ENCODE data around the gene PREB. TPM values are rescaled to one million over a fixed set of nuclear protein-coding genes. Genes with fewer than 3 reads are reported as not detected.

PREB gene
- total RNA-seq, 1 donor from 2014 or later = 48.9 TPM

- H3K27me3 Mint-ChIP-seq (ENCODE audit: low read depth, unreplicated experiment) = peaks cover 11% of the 10 kb centered on the region
These were observed 37.1 kb downstream of the PREB start for GRCh38 chr2:27097341-27097740.

GRCh38 chr2:27096748-27097297, 37.6 kb downstream of the PREB start:
- no peaks in the 10 kb centered on the region for H3K4me1 Mint-ChIP-seq (ENCODE audit: low read depth, unreplicated experiment)
- Histone ChIP-seq H4K20me1 (ENCODE audit: insufficient read depth, low read length) (no peaks in the 10 kb centered on the region), H3K27ac (ENCODE audit: low read depth, low read length) (no peak overlapping the region), H3K4me2 (ENCODE audit: low read length) (no peak overlapping the region), H3K27me3 (ENCODE audit: insufficient read depth, low read length) (peaks cover 1% of the 10 kb centered on the region), H2AFZ (ENCODE audit: low read depth, low read length) (no peak overlapping the region), H3K9ac (ENCODE audit: low read length) (no peak overlapping the region), H3K79me2 (ENCODE audit: insufficient read depth, low read length) (no peaks in the 10 kb centered on the region), H3K4me3 (ENCODE audit: insufficient read depth, low read depth, low read length) (no peak overlapping the region), H3K36me3 (ENCODE audit: insufficient read depth, low read length) (no peaks in the 10 kb centered on the region), H3K9me3 (ENCODE audit: insufficient read depth, low read depth, low read length) (no peaks in the 10 kb centered on the region), H3K4me1 (ENCODE audit: insufficient read depth, low read length) (no peaks in the 10 kb centered on the region)
- no peak overlapping the region for H3K27ac Mint-ChIP-seq (ENCODE audit: unreplicated experiment)
- DNase-seq (ENCODE audit: low read depth) (no peak), FAIRE-seq (no peak)
- no peaks in the 10 kb centered on the region for H3K36me3 Mint-ChIP-seq (ENCODE audit: low read depth, unreplicated experiment)
- H3K27me3 Mint-ChIP-seq (ENCODE audit: low read depth, unreplicated experiment) = peaks cover 12% of the 10 kb centered on the region
- TF ChIP-seq EZH2 (IDR thresholded peaks at IDR 0.05; ENCODE audit: insufficient read depth, low read length) = no peak
- TF ChIP-seq CTCF (IDR thresholded peaks at IDR 0.05; ENCODE audit: insufficient read depth, low read depth, low read length) = no peak
- H3K9me3 Mint-ChIP-seq (ENCODE audit: unreplicated experiment) = peaks cover 2% of the 10 kb centered on the region
- H3K4me3 Mint-ChIP-seq (ENCODE audit: unreplicated experiment) = no peak overlapping the region

More at GRCh38 chr2:27097341-27097740, 37.1 kb downstream of the PREB start:
- Histone ChIP-seq H3K9ac (ENCODE audit: low read length) (no peak overlapping the region), H3K4me1 (ENCODE audit: insufficient read depth, low read length) (no peaks in the 10 kb centered on the region), H3K79me2 (ENCODE audit: insufficient read depth, low read length) (no peaks in the 10 kb centered on the region), H4K20me1 (ENCODE audit: insufficient read depth, low read length) (no peaks in the 10 kb centered on the region), H3K9me3 (ENCODE audit: insufficient read depth, low read depth, low read length) (no peaks in the 10 kb centered on the region), H3K27ac (ENCODE audit: low read depth, low read length) (no peak overlapping the region), H2AFZ (ENCODE audit: low read depth, low read length) (no peak overlapping the region), H3K27me3 (ENCODE audit: insufficient read depth, low read length) (peaks cover 2% of the 10 kb centered on the region), H3K4me2 (ENCODE audit: low read length) (no peak overlapping the region), H3K36me3 (ENCODE audit: insufficient read depth, low read length) (no peaks in the 10 kb centered on the region), H3K4me3 (ENCODE audit: insufficient read depth, low read depth, low read length) (no peak overlapping the region)
- Mint-ChIP-seq H3K27ac (ENCODE audit: unreplicated experiment) (no peak overlapping the region), H3K4me1 (ENCODE audit: low read depth, unreplicated experiment) (no peaks in the 10 kb centered on the region), H3K36me3 (ENCODE audit: low read depth, unreplicated experiment) (peaks cover 2% of the 10 kb centered on the region), H3K4me3 (ENCODE audit: unreplicated experiment) (no peak overlapping the region), H3K9me3 (ENCODE audit: unreplicated experiment) (peaks cover 2% of the 10 kb centered on the region)
- no peak for TF ChIP-seq CTCF (IDR thresholded peaks at IDR 0.05; ENCODE audit: insufficient read depth, low read depth, low read length)
- TF ChIP-seq EZH2 (IDR thresholded peaks at IDR 0.05; ENCODE audit: insufficient read depth, low read length) = no peak
- FAIRE-seq = no peak
- no peak for DNase-seq (ENCODE audit: low read depth)
